H1 (cell line): ENCODE measurements around the gene CAGE1. TPM values are rescaled to one million over a fixed set of nuclear protein-coding genes. Genes with fewer than 3 reads are reported as not detected.

Source experiments
- CTCF ChIA-PET: fragments of 300-600 bp; sonication (Branson Sonifier 250); formaldehyde crosslinking; loops from one replicate; lab custom pipeline; 2021; ENCODE audit not compliant: partially characterized antibody; lab: Charles Lee
- POLR2A ChIA-PET: fragments of 300-600 bp; sonication (Branson Sonifier 250); formaldehyde crosslinking; loops from one replicate; lab custom pipeline; 2021; ENCODE audit warnings: inconsistent platforms; ENCODE audit not compliant: partially characterized antibody; lab: Charles Lee
- DNase-seq, 2 experiments: peaks; one replicate each; pipeline versions ENCODE4 v3.0.0 to v3.0.0-alpha.2; 2010 to 2022; ENCODE audit warnings: low spot score in 2 of 2, low read depth in 1 of 2, mixed read lengths in 1 of 2
- FAIRE-seq: peaks from 2 replicates; lab custom pipeline; 2011; peaks lifted over from hg19 to GRCh38; lab: Jason Lieb, UNC
- H2AFZ ChIP-seq: 2 replicates; pipeline ENCODE4 v1.8.1; 2012; ENCODE audit warnings: low read length, inconsistent platforms
- H2AK5ac ChIP-seq: 2 replicates; pipeline ENCODE4 v1.6.1; 2013; ENCODE audit warnings: low read depth, low read length
- H2BK120ac ChIP-seq: replicated peaks from 2 replicates; pipeline ENCODE3; 2013; ENCODE audit warnings: low read depth, low read length, inconsistent platforms
- H2BK12ac ChIP-seq: 2 replicates; pipeline ENCODE4 v1.6.1; 2013; ENCODE audit warnings: low read depth, low read length
- H2BK15ac ChIP-seq: 2 replicates; pipeline ENCODE4 v1.6.1; 2013; ENCODE audit warnings: low read length
- H2BK20ac ChIP-seq: 2 replicates; pipeline ENCODE4 v1.6.1; 2013; ENCODE audit warnings: low read length
- H2BK5ac ChIP-seq: 2 replicates; pipeline ENCODE4 v1.6.1; 2013; ENCODE audit warnings: low read depth, low read length
- H3K14ac ChIP-seq: 2 replicates; pipeline ENCODE4 v1.6.1; 2013; ENCODE audit warnings: inconsistent platforms; ENCODE audit not compliant: insufficient read length
- H3K18ac ChIP-seq: 2 replicates; pipeline ENCODE4 v1.6.1; 2013; ENCODE audit warnings: low read length; ENCODE audit errors: extremely low read depth
- H3K23ac ChIP-seq: 2 replicates; pipeline ENCODE4 v1.6.1; 2013; ENCODE audit warnings: inconsistent platforms; ENCODE audit not compliant: insufficient read length
- H3K23me2 ChIP-seq: 2 replicates; pipeline ENCODE4 v1.6.1; 2013; ENCODE audit warnings: low read depth, low read length
- H3K27ac ChIP-seq: 2 replicates; pipeline ENCODE4 v1.6.1; 2011; ENCODE audit warnings: low read depth, low read length, inconsistent platforms
- H3K27me3 ChIP-seq, 4 experiments: replicated peaks in 1 of 4; 1 replicate in 1 of 4; 2 replicates in 3 of 4; pipeline versions ENCODE4 v1.6.1 to v1.8.1; 2011 to 2013; ENCODE audit warnings: low read length in 3 of 4, mild to moderate bottlenecking in 3 of 4, inconsistent platforms in 2 of 4, mixed read lengths in 2 of 4, moderate library complexity in 1 of 4; ENCODE audit not compliant: control insufficient read depth in 3 of 4, insufficient read depth in 3 of 4; ENCODE audit errors: extremely low read depth in 1 of 4
- H3K36me3 ChIP-seq, 4 experiments: 2 replicates each; pipeline versions ENCODE4 v1.6.1 to v1.8.1; 2011 to 2013; ENCODE audit warnings: mild to moderate bottlenecking in 4 of 4, low read length in 3 of 4, moderate library complexity in 2 of 4, control low read depth in 1 of 4, inconsistent platforms in 1 of 4; ENCODE audit not compliant: insufficient read depth in 4 of 4, control insufficient read depth in 2 of 4
- H3K4ac ChIP-seq: replicated peaks from 2 replicates; pipeline ENCODE3; 2013; ENCODE audit warnings: low read length, low read depth, mixed read lengths, inconsistent platforms; ENCODE audit not compliant: insufficient read length
- H3K4me1 ChIP-seq, 4 experiments: replicated peaks in 1 of 4; 1 replicate in 1 of 4; 2 replicates in 3 of 4; pipeline versions ENCODE4 v1.6.1 to v1.8.1; 2011 to 2013; ENCODE audit warnings: low read length in 3 of 4, inconsistent platforms in 2 of 4, mixed read lengths in 1 of 4; ENCODE audit not compliant: insufficient read depth in 4 of 4, control insufficient read depth in 3 of 4
- H3K4me2 ChIP-seq, 2 experiments: 2 replicates each; pipeline versions ENCODE4 v1.6.1 to v1.8.1; 2011 to 2013; ENCODE audit warnings: low read depth in 2 of 2, low read length in 2 of 2, control low read depth in 1 of 2, inconsistent platforms in 1 of 2, mild to moderate bottlenecking in 1 of 2; ENCODE audit not compliant: insufficient read depth in 1 of 2
- H3K4me3 ChIP-seq, 4 experiments: fragments of 200-600, 300-600 bp in 1 of 4; sonication (generic), shearing (Covaris generic), sonication (Bioruptor Twin) in 1 of 4; 2 replicates each; pipeline versions ENCODE4 v1.5.1 to v1.8.1; 2011 to 2016; ENCODE audit warnings: low read length in 4 of 4, low read depth in 3 of 4, control low read depth in 2 of 4, inconsistent platforms in 2 of 4, mild to moderate bottlenecking in 2 of 4, mixed read lengths in 1 of 4, moderate library complexity in 1 of 4; ENCODE audit not compliant: insufficient read depth in 2 of 4; ENCODE audit errors: extremely low read depth in 1 of 4
- H3K56ac ChIP-seq: replicated peaks from 2 replicates; pipeline ENCODE3; 2013; ENCODE audit warnings: low read depth, mild to moderate bottlenecking, mixed read lengths, low read length, inconsistent platforms; ENCODE audit not compliant: insufficient read length
- H3K79me1 ChIP-seq: 2 replicates; pipeline ENCODE4 v1.6.1; 2013; ENCODE audit warnings: low read depth, low read length, control low read depth
- H3K79me2 ChIP-seq, 2 experiments: 2 replicates each; pipeline versions ENCODE4 v1.6.1 to v1.8.1; 2012 to 2013; ENCODE audit warnings: low read length in 2 of 2, mild to moderate bottlenecking in 2 of 2, inconsistent platforms in 1 of 2; ENCODE audit not compliant: insufficient read depth in 2 of 2, control insufficient read depth in 1 of 2
- H3K9ac ChIP-seq, 4 experiments: replicated peaks in 1 of 4; 1 replicate in 1 of 4; 2 replicates in 3 of 4; pipeline versions ENCODE4 v1.6.1 to v1.8.1; 2011 to 2013; ENCODE audit warnings: low read depth in 3 of 4, low read length in 3 of 4, control low read depth in 2 of 4, mild to moderate bottlenecking in 2 of 4, moderate library complexity in 2 of 4, inconsistent platforms in 1 of 4; ENCODE audit errors: extremely low read depth in 1 of 4
- H3K9me3 ChIP-seq, 2 experiments: 2 replicates each; pipeline versions ENCODE4 v1.6.1 to v1.8.1; 2012 to 2013; ENCODE audit warnings: mild to moderate bottlenecking in 2 of 2, moderate library complexity in 2 of 2, control low read depth in 1 of 2, inconsistent platforms in 1 of 2, low read depth in 1 of 2, low read length in 1 of 2, mixed read lengths in 1 of 2; ENCODE audit not compliant: insufficient read depth in 2 of 2
- H4K20me1 ChIP-seq, 2 experiments: replicated peaks in 1 of 2; 2 replicates each; pipeline versions ENCODE3 to v1.8.1; 2011 to 2013; ENCODE audit warnings: inconsistent platforms in 2 of 2, low read length in 2 of 2, mild to moderate bottlenecking in 1 of 2; ENCODE audit not compliant: insufficient read depth in 2 of 2, control insufficient read depth in 1 of 2
- H4K5ac ChIP-seq: 2 replicates; pipeline ENCODE4 v1.6.1; 2013; ENCODE audit warnings: low read length, low read depth, mixed read lengths, inconsistent platforms; ENCODE audit not compliant: insufficient read length
- H4K8ac ChIP-seq: 2 replicates; pipeline ENCODE4 v1.8.0; 2013; ENCODE audit warnings: mild to moderate bottlenecking, moderate library complexity, low read length, inconsistent platforms; ENCODE audit not compliant: insufficient read depth; ENCODE audit errors: extremely low read depth
- H4K91ac ChIP-seq: replicated peaks from 2 replicates; pipeline ENCODE3; 2013; ENCODE audit warnings: low read length, mixed read lengths, inconsistent platforms; ENCODE audit not compliant: insufficient read length
- CBX5 ChIP-seq: fragments of 300-800, 300-1000 bp; sonication (generic); IDR thresholded peaks from 2 replicates; pipeline ENCODE4 v1.7.1; 2016; ENCODE audit warnings: antibody characterized with exemption, low read length, low read depth
- CBX8 ChIP-seq: fragments of 300-800, 300-1000 bp; sonication (generic); IDR thresholded peaks from 2 replicates; pipeline ENCODE4 v1.7.1; 2016; ENCODE audit warnings: low read depth, low read length, borderline replicate concordance
- CEBPB ChIP-seq: IDR thresholded peaks from 2 replicates; pipeline ENCODE4 v1.6.1; 2012; ENCODE audit warnings: low read depth, low read length
- CTCF ChIP-seq, 3 experiments: IDR thresholded peaks; 1 replicate in 2 of 3; 2 replicates in 1 of 3; pipeline versions ENCODE4 v1.5.1 to v1.6.1; 2011; ENCODE audit warnings: low read length in 3 of 3, mild to moderate bottlenecking in 3 of 3, inconsistent platforms in 2 of 3, low read depth in 1 of 3, moderate library complexity in 1 of 3; ENCODE audit not compliant: insufficient read depth in 1 of 3; ENCODE audit errors: control extremely low read depth in 1 of 3
- E2F6 ChIP-seq: IDR thresholded peaks from 2 replicates; pipeline ENCODE4 v1.6.1; 2012; ENCODE audit warnings: inconsistent platforms
- RAD21 ChIP-seq, 2 experiments: IDR thresholded peaks in 1 of 2; conservative IDR thresholded peaks in 1 of 2; 2 replicates each; pipeline ENCODE4 v1.6.1; 2011; ENCODE audit warnings: low read depth in 2 of 2, low read length in 2 of 2, improper control_type of control experiment in 1 of 2, inconsistent platforms in 1 of 2, mild to moderate bottlenecking in 1 of 2, moderate library complexity in 1 of 2
- SUZ12 ChIP-seq: fragments of 200-600 bp; sonication (generic); IDR thresholded peaks from 2 replicates; pipeline ENCODE4 v1.6.1; 2012; ENCODE audit warnings: mild to moderate bottlenecking, inconsistent platforms, low read length, moderate library complexity, mixed read lengths
- WGBS, 2 experiments: shearing (Covaris generic) in 1 of 2; methylation state at CpG; one replicate each; pipeline versions ENCODE4 v1.1.6 to v1.1.7; 2013 to 2015; ENCODE audit warnings: low lambda C conversion rate in 2 of 2, mixed read lengths in 2 of 2, inconsistent platforms in 1 of 2, low coverage in 1 of 2, missing lambda C conversion rate in 1 of 2; ENCODE audit not compliant: insufficient replicate concordance in 2 of 2, insufficient coverage in 1 of 2, insufficient read length in 1 of 2; ENCODE audit errors: extremely low coverage in 1 of 2, missing lambda C conversion rate in 1 of 2; 5-methylcytosine and 5-hydroxymethylcytosine counted together
- polyA plus RNA-seq, 7 experiments: library from polyadenylated mRNA; depleted of rRNA in 3 of 7; stranded (reverse) in 5 of 7; unstranded in 2 of 7; fragments of >200 nt in 5 of 7; fragments of 200-250 nt in 2 of 7; gene quantifications; 1 replicate in 5 of 7; 2 replicates in 1 of 7; 4 replicates in 1 of 7; pipeline versions ENCODE4 v1.2.1 to v1.2.3, GENCODE V29; 2011 to 2013; ENCODE audit warnings: missing spikeins in 2 of 7, mixed read lengths in 2 of 7
- total RNA-seq: library from RNA; stranded (reverse); fragmentation: NEBNext Ultra II Directional; extraction: Animal tissue kit (Norgen Biotek cat#: 25700); gene quantifications from 2 replicates; pipeline ENCODE4 v1.2.1, GENCODE V29; 2021

The CAGE1 gene
- total and polyA plus RNA-seq, 2 of the 8 experiments (the other 6 are each of a cell fraction or from before 2014, with no cell fraction given) = 0.09 TPM; not detected in 1

DNA sequence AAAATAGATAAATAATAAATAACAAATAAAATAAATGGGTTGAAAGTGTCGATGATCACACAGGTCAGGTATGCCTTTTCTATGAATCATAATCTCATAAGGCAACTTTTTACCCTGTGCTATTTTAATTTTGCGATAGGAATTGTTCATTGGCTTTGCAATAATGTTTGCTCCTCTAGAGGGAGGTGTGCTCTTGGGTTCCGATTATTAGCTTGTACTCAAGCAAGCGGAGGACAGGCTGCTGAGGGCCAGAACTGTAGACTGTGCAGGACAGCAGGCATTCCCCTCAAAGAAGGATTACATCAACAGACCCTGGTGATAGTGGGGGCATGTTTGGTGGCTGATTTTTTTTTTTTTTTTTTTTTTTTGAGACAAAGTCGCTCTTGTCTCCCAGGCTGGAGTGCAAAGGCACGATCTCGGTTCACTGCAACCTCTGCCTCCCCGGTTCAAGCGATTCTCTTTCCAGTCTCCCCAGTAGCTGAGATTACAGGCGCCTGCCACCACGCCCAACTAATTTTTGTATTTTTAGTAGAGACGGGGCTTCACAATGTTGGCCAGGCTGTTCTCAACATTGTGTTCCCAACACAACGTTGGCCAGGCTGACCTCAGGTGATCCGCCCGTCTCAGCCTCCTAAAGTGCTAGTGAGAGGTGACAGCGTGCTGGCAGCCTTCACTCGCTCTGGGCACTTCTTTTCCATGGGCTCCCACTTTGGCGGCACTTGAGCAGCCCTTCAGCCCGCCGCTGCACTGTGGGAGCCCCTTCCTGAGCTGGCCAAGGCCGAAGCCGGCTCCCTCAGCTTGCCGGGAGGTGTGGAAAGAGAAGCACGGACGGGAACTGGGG lies 35.6 kb upstream of the CAGE1 start:
- peaks cover 0 to 8% (median 5%) of the 10 kb centered on the region in 4 experiments; a peak in 5 of 7 replicates for H3K4me1 ChIP-seq
- H3K9me3 ChIP-seq = no peaks in the 10 kb centered on the region
- DNase-seq = peak in 1 of 2 experiments; percentile 41
- no peaks in the 10 kb centered on the region for H3K79me2 ChIP-seq
- H2BK120ac ChIP-seq = no peak overlapping the region
- no peak overlapping the region for H3K23ac ChIP-seq
- H3K4me2 ChIP-seq = no peak overlapping the region
- H2BK20ac ChIP-seq = no peak overlapping the region
- no peak overlapping the region for H3K56ac ChIP-seq
- CTCF ChIA-PET = interaction anchor here (0.6 to 1.9 kb wide), 22 partner anchors 12 to 270 kb away, joined by 3 to 6 read pairs (median 4); no protein-coding TSS in a partner anchor
- H3K36me3 ChIP-seq = no peaks in the 10 kb centered on the region
- no peak overlapping the region for H4K91ac ChIP-seq
- no peaks in the 10 kb centered on the region for H3K23me2 ChIP-seq
- no peak overlapping the region for H2AK5ac ChIP-seq
- no peak overlapping the region for H3K4me3 ChIP-seq
- H2BK15ac ChIP-seq = no peak overlapping the region
- no peak overlapping the region for H3K4ac ChIP-seq
- no peak overlapping the region for H2BK5ac ChIP-seq
- no peak overlapping the region for H3K14ac ChIP-seq
- H2BK12ac ChIP-seq = no peak overlapping the region
- FAIRE-seq = no peak
- no peak overlapping the region for H3K9ac ChIP-seq
- 92% methylated on average over 21 of the region's 25 CpGs; no CpG with 5 or more reads in 1 of the 2 experiments for WGBS, 2 experiments
- no peaks in the 10 kb centered on the region for H4K20me1 ChIP-seq
- H2AFZ ChIP-seq = no peak overlapping the region
- H3K27me3 ChIP-seq = no peaks in the 10 kb centered on the region
- no peak overlapping the region for H3K18ac ChIP-seq
- POLR2A ChIA-PET = no interaction called here
- no peak overlapping the region for H4K5ac ChIP-seq
- H3K27ac ChIP-seq = no peak overlapping the region
- H3K79me1 ChIP-seq = no peaks in the 10 kb centered on the region
- H4K8ac ChIP-seq = no peak overlapping the region
- TF ChIP-seq CTCF (IDR thresholded peaks at IDR 0.05; ENCODE audit: control extremely low read depth in 1 of 3, insufficient read depth in 1 of 3, low read depth in 1 of 3, low read length in 3 of 3) (peak in 2 of 3 experiments; percentile 24 to 50; a peak in 2 of 4 replicates), CBX8 (no peak), CEBPB (no peak), SUZ12 (no peak), RAD21 (IDR thresholded peaks at IDR 0.05 in 1 of 2, conservative IDR thresholded peaks at IDR 0.05 in 1 of 2; ENCODE audit: low read depth in 2 of 2, low read length in 2 of 2) (peak; percentile 69 to 78), E2F6 (no peak), CBX5 (no peak)
